Measurements from ENCODE around the gene PTGR3.

Gene PTGR3

DNA sequence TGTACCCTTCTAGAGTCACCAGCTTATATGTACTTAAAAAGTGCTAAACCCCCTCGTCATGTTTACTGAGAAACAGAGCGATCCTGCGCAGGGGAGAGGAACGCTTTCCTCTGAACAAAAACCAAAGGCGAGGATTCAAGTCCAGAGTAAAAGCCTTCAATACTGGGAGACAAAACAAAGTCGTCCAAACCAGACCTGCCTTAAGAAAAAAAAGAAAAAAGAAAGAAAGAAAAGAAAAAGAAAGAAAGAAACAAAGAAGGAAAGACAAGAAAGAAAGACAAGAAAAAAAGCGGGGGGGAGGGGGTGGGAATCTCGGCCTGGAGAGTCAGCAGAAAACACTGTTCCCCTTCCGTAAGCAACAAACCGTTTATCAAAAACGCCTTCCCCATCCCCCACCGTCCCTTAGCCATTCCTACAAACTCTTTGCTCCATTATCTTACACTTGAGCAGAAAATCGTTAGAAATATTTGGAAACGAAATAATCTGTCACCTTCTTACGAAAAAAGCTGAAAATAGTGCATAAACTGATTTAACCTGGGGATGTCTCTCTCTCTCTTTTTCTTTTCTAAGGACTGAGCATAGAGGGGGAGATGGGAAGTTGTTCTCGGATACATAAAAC lies 3.3 kb downstream of the PTGR3 start:
- FAIRE-seq, result no peak
- TF ChIP-seq POLR2A (IDR thresholded peaks at IDR 0.05; ENCODE audit: low read depth, low read length) (no peak), TAF1 (IDR thresholded peaks at IDR 0.05; ENCODE audit: borderline replicate concordance, low read depth, low read length) (no peak), POLR2AphosphoS5 (IDR thresholded peaks at IDR 0.05; ENCODE audit: low read depth, low read length) (no peak)
- DNase-seq (ENCODE audit: insufficient read length), result no peak

DNA sequence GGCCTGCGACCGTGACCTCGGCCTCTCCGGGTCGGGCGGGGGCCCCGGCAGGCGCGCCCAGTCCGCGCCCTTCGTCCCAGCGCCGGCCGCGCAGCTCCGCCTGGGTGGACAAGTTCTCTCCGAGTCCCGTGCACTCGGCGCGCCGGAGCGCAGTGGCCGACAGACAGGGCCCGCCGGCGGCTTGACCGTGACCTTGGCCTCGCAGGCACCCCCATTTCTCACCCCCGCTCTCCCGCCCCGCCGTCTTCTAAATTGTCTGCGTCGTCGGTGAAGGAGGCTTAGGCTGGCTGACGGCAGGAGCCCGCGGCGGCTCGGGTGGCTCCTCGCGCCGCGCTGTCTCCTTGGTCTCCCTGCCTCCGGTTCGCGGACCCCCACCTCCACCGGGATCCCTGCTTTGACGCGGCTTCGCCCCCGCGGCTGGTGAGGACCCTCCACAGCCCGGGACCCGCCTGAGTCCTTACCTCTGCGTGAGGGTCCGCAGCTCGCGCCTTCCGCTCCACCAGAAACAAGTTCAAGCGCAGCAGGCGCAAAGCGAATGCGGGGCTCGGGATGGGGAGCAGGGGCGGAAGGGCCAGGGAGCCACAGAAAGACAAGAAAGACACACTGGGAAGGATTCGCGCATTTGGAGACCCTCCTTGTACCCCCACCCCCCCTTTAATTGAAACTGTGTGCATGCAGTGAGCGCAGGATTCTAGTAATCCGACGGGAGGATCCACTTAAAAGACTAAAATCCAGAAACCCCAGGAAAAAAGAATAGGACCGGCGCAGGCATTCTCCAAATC lies 4.0 kb downstream of the PTGR3 start:
- FAIRE-seq (no peak), DNase-seq (ENCODE audit: insufficient read length) (no peak)
- TF ChIP-seq TAF1 (IDR thresholded peaks at IDR 0.05; ENCODE audit: borderline replicate concordance, low read depth, low read length) (no peak), POLR2A (IDR thresholded peaks at IDR 0.05; ENCODE audit: low read depth, low read length) (no peak), POLR2AphosphoS5 (IDR thresholded peaks at IDR 0.05; ENCODE audit: low read depth, low read length) (no peak)

DNA sequence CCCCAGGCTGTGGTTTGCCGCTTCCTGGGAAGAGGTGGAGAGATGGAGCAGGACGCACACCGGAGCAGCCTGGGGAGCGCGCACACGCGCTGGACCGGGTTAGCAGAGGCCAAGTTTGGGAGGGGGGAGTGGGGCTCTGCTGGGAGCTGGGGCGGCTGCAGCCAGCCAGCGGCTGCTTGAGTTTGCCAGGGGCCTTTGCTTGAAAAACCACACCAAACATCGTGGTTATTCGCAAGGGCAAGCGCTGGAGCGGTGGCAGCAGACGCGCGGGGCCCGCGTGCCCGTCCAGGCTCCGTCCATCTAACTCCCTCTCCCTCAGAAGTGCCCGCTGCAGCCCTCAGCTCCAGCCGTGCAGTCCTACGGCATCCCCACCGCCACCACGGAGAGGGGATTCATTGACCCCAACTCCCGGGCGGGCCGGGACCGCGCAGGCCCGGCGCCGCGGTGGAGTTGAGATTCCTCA lies 4.6 kb downstream of the PTGR3 start:
- TF ChIP-seq POLR2AphosphoS5 (IDR thresholded peaks at IDR 0.05; ENCODE audit: low read depth, low read length), result no peak
- TF ChIP-seq TAF1 (IDR thresholded peaks at IDR 0.05; ENCODE audit: borderline replicate concordance, low read depth, low read length), result no peak
- TF ChIP-seq POLR2A (IDR thresholded peaks at IDR 0.05; ENCODE audit: low read depth, low read length), result no peak
- DNase-seq (ENCODE audit: insufficient read length) (no peak), FAIRE-seq (no peak)

DNA sequence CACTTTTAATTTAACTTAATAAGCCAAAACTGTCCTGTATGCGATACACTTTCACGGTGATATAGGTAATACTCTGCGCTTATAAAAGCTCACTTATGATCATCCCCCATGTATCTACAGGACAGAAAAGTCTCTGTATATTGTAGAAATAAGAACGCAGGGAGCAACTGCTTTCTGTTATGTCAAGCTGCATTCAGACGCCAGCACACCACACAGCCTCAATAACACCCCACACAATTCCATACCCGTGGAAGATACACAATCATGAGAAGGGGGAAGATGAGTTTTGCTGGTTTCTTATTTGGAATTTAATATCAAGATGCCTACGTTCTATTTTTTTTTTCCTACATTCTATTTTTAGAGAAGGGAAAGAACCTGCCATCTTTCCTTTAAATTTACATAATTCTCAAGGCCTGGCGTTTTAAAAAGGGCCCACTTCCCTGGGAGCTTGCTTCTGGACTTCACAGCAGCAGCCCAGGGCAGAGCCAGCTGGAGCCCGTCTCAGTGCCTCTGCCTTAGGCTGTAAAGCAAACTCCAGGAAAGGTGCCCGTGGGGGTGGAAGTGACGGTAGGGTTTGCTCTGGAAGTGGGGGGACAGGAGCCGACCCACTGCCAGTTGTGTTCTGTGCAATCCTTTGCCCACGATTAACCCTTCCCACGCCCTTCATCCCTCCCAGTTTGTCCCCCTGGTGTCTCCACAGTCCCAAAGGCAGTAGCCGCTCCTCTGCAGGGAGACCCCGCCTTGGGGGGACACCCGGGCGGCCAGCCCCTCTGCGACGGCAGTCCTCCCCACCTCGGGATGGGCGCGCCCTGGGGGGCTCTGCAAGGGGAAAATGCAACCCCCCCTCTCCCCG lies 5.3 kb downstream of the PTGR3 start:
- no peak for TF ChIP-seq POLR2AphosphoS5 (IDR thresholded peaks at IDR 0.05; ENCODE audit: low read depth, low read length)
- no peak for DNase-seq (ENCODE audit: insufficient read length)
- FAIRE-seq, result no peak

DNA sequence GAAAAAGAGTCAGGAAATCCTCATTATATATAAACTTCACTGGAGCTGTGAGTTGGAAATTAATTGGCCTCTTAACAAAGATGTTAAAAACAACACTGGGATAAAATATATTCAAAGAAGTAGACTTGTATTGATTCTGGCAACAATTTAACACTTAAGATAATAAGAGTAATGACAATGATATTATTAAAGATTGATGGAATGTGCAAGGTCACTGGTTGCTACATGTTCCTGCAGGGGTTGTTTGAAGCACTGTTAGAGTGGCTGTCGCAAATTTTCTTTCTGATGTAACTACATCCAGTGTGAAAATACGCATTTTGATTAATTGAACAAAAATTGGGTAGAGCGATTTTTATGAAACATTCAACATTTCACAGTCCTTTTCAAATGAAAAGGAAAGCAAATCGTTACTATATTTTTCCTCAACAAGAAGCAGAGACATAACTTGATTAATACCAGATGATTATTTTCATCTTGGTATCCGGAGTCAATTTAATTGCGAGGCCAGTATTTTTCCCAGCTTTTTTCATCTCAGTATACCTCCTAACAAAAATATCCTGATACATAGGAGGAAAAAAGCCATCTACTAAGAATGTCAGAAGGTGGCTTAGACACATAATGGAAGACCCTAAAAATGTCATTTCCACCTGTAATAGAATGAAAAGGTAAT lies 6.1 kb downstream of the PTGR3 start:
- FAIRE-seq (no peak), DNase-seq (ENCODE audit: insufficient read length) (no peak)
- TF ChIP-seq TAF1 (IDR thresholded peaks at IDR 0.05; ENCODE audit: borderline replicate concordance, low read depth, low read length) (no peak), POLR2AphosphoS5 (IDR thresholded peaks at IDR 0.05; ENCODE audit: low read depth, low read length) (no peak), POLR2A (IDR thresholded peaks at IDR 0.05; ENCODE audit: low read depth, low read length) (no peak)

DNA sequence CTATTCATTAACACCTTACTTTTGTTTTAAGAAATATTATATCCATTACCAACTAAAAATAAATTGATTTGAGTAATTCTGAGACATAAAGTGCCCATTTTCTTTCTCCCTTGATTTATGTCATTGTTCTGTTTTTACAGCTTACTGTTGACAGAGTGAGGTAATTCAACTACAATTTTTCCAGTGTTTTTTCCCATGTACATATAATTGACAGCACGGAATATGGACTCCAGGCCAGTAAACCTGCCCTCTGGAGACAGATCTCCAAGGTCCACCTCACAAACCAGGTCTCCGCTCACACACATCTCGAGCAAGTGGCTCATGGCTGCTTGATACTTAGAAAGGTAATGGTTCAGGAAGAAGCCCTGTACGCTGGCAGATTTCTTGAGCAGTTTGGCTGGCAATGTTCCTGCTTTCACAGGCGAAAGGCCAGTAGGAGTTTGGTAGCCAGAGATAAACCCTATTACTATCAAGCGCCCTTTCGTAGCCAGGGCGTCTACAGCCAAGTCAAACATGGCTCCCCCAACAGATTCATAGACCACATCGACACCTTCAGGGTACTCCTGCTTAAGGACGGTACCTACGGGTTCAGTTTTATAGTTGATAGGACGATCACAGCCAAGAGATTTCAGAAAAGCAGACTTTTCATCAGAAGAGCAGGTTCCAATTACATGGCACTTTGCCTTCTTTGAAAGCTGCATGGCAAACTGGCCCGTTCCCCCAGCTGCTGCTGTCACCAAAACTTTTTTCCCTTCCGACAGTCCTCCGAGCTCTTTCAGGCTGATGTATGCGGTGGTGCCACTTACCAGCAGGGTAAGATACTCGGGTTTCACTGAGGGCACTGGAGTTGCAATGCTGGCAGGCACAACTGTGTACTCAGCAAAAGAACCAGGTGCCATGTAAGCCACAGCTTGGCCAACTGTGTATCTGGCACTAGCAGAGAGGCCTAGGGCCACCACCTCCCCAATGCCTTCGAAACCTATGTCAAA lies 7.4 kb downstream of the PTGR3 start:
- DNase-seq (ENCODE audit: insufficient read length) (no peak), FAIRE-seq (no peak)

DNA sequence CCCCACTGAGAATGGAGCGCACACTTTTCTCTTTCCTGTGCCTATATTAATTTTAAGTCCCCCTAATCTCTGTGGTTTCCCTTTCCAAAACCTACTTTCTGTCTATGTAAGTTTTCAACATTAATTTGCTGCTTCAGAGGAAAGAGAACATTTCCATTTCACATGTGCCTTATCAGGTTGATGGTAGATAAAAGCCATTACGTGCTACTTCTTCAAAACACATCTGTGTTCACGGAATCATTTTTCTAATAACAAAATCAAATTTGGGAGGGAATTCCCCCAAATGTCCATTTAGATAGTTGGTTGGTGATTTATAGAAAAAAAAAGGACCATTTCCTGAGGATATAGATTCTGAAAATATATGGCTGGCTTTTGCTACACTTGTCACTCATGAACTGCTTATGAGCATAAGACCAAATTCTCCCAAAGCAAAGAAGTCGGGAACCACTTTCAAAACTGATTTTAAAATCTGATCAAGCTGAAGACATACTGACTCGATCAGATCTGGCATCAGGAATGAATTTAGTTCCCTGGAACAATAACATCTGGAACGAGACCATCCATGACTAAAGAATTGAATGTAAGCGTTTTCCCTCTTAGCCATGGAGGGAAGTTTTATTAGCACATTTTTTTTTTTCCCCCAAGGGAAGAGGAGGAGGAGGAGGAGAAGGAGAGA lies 8.2 kb downstream of the PTGR3 start:
- FAIRE-seq (no peak), DNase-seq (ENCODE audit: insufficient read length) (no peak)
- no peak for TF ChIP-seq TAF1 (IDR thresholded peaks at IDR 0.05; ENCODE audit: borderline replicate concordance, low read depth, low read length)
- no peak for TF ChIP-seq POLR2AphosphoS5 (IDR thresholded peaks at IDR 0.05; ENCODE audit: low read depth, low read length)
- no peak for TF ChIP-seq POLR2A (IDR thresholded peaks at IDR 0.05; ENCODE audit: low read depth, low read length)

More for the DNA sequence above, 7.4 kb downstream of the PTGR3 start:
- TF ChIP-seq POLR2AphosphoS5 (IDR thresholded peaks at IDR 0.05; ENCODE audit: low read depth, low read length) (no peak), POLR2A (IDR thresholded peaks at IDR 0.05; ENCODE audit: low read depth, low read length) (no peak), TAF1 (IDR thresholded peaks at IDR 0.05; ENCODE audit: borderline replicate concordance, low read depth, low read length) (no peak)

DNA sequence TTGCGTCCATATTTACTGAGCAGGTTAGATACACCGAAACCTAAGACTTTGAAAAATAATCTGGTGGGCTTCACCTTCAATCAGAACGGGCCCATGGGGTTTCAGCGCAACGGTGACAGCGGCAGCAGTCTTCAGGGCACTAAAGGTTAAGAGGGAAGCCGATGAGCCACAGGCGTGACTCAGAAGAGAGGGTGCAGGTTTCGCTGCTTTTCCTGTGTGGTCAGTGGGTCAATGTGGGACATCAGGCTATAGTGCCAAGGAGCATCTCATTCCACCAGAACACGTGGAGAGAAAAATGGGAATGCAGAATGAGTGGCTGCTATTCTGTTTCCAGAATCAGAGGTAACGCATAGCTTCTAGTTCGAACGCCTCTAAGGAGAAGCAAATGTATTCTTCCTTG lies 8.9 kb downstream of the PTGR3 start:
- TF ChIP-seq TAF1 (IDR thresholded peaks at IDR 0.05; ENCODE audit: borderline replicate concordance, low read depth, low read length), result no peak
- no peak for TF ChIP-seq POLR2A (IDR thresholded peaks at IDR 0.05; ENCODE audit: low read depth, low read length)
- no peak for TF ChIP-seq POLR2AphosphoS5 (IDR thresholded peaks at IDR 0.05; ENCODE audit: low read depth, low read length)
- DNase-seq (ENCODE audit: insufficient read length) (no peak), FAIRE-seq (no peak)

DNA sequence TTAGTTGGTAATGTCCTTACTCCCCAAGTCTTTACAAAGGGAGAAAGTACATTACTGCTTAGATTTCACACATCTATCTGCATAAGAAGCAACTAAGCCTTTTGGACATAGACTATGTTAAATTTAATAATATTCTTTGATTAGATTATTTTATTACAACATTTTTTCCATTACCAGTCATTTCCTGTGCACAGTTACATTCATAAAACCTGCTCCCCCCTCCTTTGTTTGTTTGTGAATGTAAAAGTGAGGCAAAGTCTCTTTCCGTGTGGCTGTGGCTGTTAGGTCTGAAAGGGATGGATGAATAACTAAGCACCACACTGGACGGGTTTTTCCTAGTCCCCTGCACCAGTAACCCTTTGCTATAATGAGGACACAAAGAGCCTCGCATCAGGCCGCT lies 9.6 kb downstream of the PTGR3 start:
- no peak for TF ChIP-seq POLR2AphosphoS5 (IDR thresholded peaks at IDR 0.05; ENCODE audit: low read depth, low read length)
- no peak for TF ChIP-seq TAF1 (IDR thresholded peaks at IDR 0.05; ENCODE audit: borderline replicate concordance, low read depth, low read length)
- TF ChIP-seq POLR2A (IDR thresholded peaks at IDR 0.05; ENCODE audit: low read depth, low read length), result no peak
- DNase-seq (ENCODE audit: insufficient read length) (no peak), FAIRE-seq (no peak)

DNA sequence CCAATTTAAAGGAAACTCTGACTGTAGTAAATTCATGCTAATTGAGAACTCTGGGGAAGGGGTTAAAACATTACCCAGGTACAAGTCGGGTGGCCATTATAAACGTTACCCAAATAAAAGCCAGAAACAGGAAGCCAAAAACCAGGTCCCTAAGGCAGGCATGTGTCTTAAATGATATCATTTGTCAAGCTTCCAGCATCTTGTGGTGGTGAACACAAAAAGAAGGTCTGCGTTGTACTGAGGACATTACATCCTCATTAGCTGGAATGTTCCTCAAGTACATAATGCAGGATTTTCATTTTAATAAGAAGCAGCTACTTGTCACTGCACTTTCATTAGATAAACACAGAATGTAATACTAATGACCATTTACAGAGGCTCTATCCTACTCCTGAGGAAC lies 10.9 kb downstream of the PTGR3 start:
- TF ChIP-seq POLR2A (IDR thresholded peaks at IDR 0.05; ENCODE audit: low read depth, low read length) (no peak), TAF1 (IDR thresholded peaks at IDR 0.05; ENCODE audit: borderline replicate concordance, low read depth, low read length) (no peak), POLR2AphosphoS5 (IDR thresholded peaks at IDR 0.05; ENCODE audit: low read depth, low read length) (no peak)
- no peak for DNase-seq (ENCODE audit: insufficient read length)
- no peak for FAIRE-seq
